ENCODE measurements around the gene WDR18.

The WDR18 gene

GRCh38 chr19:1013218-1013617 lies 29.1 kb downstream of the WDR18 start:
- H3K27ac ChIP-seq: no peak overlapping the region
- no peak for TF ChIP-seq CTCF (IDR thresholded peaks at IDR 0.05)
- TF ChIP-seq ZFX (IDR thresholded peaks at IDR 0.05; ENCODE audit: borderline replicate concordance): no peak

GRCh38 chr19:1014161-1015060 lies 30.3 kb downstream of the WDR18 start:
- no peak overlapping the region for H3K27ac ChIP-seq
- TF ChIP-seq ZFX (IDR thresholded peaks at IDR 0.05; ENCODE audit: borderline replicate concordance) (no peak), CTCF (IDR thresholded peaks at IDR 0.05) (no peak)

- TF ChIP-seq ZFX (IDR thresholded peaks at IDR 0.05; ENCODE audit: borderline replicate concordance) (no peak), CTCF (IDR thresholded peaks at IDR 0.05) (no peak)
- no peak overlapping the region for H3K27ac ChIP-seq
These were observed 31.1 kb downstream of the WDR18 start for GRCh38 chr19:1015061-1015781.

- no peak overlapping the region for H3K27ac ChIP-seq
These were observed 31.9 kb downstream of the WDR18 start for GRCh38 chr19:1015782-1016646.

GRCh38 chr19:1016647-1017114 lies 32.5 kb downstream of the WDR18 start:
- TF ChIP-seq CTCF (IDR thresholded peaks at IDR 0.05): no peak
- TF ChIP-seq ZFX (IDR thresholded peaks at IDR 0.05; ENCODE audit: borderline replicate concordance): no peak
- 0 out of 2 replicates have a peak overlapping the region, but pooled peaks have one; percentile 26 for H3K27ac ChIP-seq

More at GRCh38 chr19:1015782-1016646, 31.9 kb downstream of the WDR18 start:
- no peak for TF ChIP-seq ZFX (IDR thresholded peaks at IDR 0.05; ENCODE audit: borderline replicate concordance)

- TF ChIP-seq CTCF (IDR thresholded peaks at IDR 0.05): no peak
- no peak for TF ChIP-seq ZFX (IDR thresholded peaks at IDR 0.05; ENCODE audit: borderline replicate concordance)
- peak overlapping the region; percentile 26; the same call in 1 of the 2 replicates for H3K27ac ChIP-seq
These were observed 33.2 kb downstream of the WDR18 start for GRCh38 chr19:1017115-1017905.
